ENCODE measurements around the gene FXYD5. TPM values are rescaled to one million over a fixed set of nuclear protein-coding genes. Genes with fewer than 3 reads are reported as not detected.

Gene FXYD5
- total and polyA plus RNA-seq, 10 of the 15 experiments (the other 5 are each of a cell fraction or from before 2014, with no cell fraction given) = 30.0 to 159 (median 93.9) TPM

DNA sequence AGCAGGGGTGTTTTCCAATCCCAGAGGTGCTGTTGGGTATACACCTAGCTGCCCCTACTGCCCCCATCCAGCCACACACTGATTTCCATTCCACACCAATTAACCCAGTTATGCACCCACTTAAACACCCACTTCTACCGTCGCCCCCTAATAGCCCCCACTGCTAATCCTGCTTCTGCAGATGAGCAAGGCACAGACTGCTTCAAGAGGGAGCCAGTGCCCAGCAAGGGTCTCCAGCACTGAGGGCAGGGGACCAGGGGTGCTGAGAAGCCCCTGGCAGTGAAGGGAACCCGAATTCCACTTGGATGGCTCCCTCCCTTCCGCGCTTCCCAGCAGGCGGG, 10.3 kb upstream of the FXYD5 start:
- Histone ChIP-seq H3K4me2 (ENCODE audit: control insufficient read depth, insufficient read depth) (no peak overlapping the region), H4K20me1 (ENCODE audit: control insufficient read depth, insufficient read depth) (no peaks in the 10 kb centered on the region), H2AFZ (ENCODE audit: control insufficient read depth, low read depth, low read length) (no peak overlapping the region), H3K9ac (ENCODE audit: control insufficient read depth, insufficient read depth, low read length) (no peak overlapping the region), H3K4me1 (ENCODE audit: control insufficient read depth, insufficient read depth, low read length) (peaks cover 13% of the 10 kb centered on the region), H3K36me3 (ENCODE audit: control insufficient read depth in 2 of 2, insufficient read depth in 2 of 2, low read length in 1 of 2) (no peaks in the 10 kb centered on the region), H3K27ac (ENCODE audit: control insufficient read depth, insufficient read depth) (no peak overlapping the region), H3K9me3 (replicated peaks; ENCODE audit: control insufficient read depth, insufficient read depth, low read length) (no peaks in the 10 kb centered on the region), H3K79me2 (ENCODE audit: control insufficient read depth, insufficient read depth, low read length) (no peaks in the 10 kb centered on the region), H3K27me3 (replicated peaks in 1 of 2; ENCODE audit: control insufficient read depth in 2 of 2, insufficient read depth in 2 of 2, low read length in 1 of 2) (peaks cover 2 to 5% of the 10 kb centered on the region in 2 experiments; a peak in 2 of 4 replicates), H3K4me3 (no peak overlapping the region)
- RAD21 ChIA-PET (ENCODE audit: unreplicated experiment) = no interaction called here
- ATAC-seq = no peak
- SMC1A ChIA-PET (ENCODE audit: uncharacterized antibody, unreplicated experiment) = no interaction called here
- WGBS (ENCODE audit: insufficient coverage, insufficient replicate concordance, low lambda C conversion rate, missing lambda C conversion rate) = 25% methylated on average over 3 of the region's 6 CpGs
- intact Hi-C loops (cut with micrococcal nuclease; ENCODE audit: unreplicated experiment) = loop anchor here (5.0 kb wide), 1 partner anchor 103 kb away; the partner anchor contains the start of gene LSR
- BruUV-seq (replicated peaks) = no TSS peak
- in situ Hi-C loops (cut with MboI) = no loop called here
- FAIRE-seq = no peak
- CTCF ChIA-PET = interaction anchor here (1.7 to 3.3 kb wide), 3 partner anchors 10 to 30 kb away, joined by 4 to 26 read pairs (median 6); partner anchors contain the start of gene FXYD5
- POLR2A ChIA-PET = no interaction called here
- TF ChIP-seq POLR2AphosphoS5 (IDR thresholded peaks at IDR 0.05; ENCODE audit: low read length) (no peak), STAT3 (IDR thresholded peaks at IDR 0.05; ENCODE audit: low read depth, low read length) (no peak), CBX3 (IDR thresholded peaks at IDR 0.05; ENCODE audit: borderline replicate concordance, low read depth) (no peak), EP300 (IDR thresholded peaks at IDR 0.05; ENCODE audit: borderline replicate concordance in 1 of 2, control insufficient read depth in 1 of 2, low read depth in 2 of 2, low read length in 2 of 2) (no peak)
- TF ChIP-seq, protein P1, sequence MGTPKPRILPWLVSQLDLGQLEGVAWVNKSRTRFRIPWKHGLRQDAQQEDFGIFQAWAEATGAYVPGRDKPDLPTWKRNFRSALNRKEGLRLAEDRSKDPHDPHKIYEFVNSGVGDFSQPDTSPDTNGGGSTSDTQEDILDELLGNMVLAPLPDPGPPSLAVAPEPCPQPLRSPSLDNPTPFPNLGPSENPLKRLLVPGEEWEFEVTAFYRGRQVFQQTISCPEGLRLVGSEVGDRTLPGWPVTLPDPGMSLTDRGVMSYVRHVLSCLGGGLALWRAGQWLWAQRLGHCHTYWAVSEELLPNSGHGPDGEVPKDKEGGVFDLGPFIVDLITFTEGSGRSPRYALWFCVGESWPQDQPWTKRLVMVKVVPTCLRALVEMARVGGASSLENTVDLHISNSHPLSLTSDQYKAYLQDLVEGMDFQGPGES (IDR thresholded peaks at IDR 0.05) = no peak
- no peak for DNase-seq (ENCODE audit: low read depth, low spot score)

Data from GM12878 (cell line).